Stomach (tissue), 9 donors: ENCODE data around the gene IGLON5. TPM values are rescaled to one million over a fixed set of nuclear protein-coding genes. Genes with fewer than 3 reads are reported as not detected.
A peak's percentile ranks its signal among the peaks of the same experiment; 100 is the strongest.

Experiments
- DNase-seq, 2 donors: peaks; one replicate each; pipeline versions ENCODE4 v3.0.0 to v3.0.0-alpha.2; 2013 to 2019
- H3K27ac ChIP-seq, 5 donors: fragments of 200-600 bp in 4 of 5; sonication (generic) in 4 of 5; one replicate each; pipeline ENCODE4 v1.5.1; 2013 to 2019; ENCODE audit warnings: mild to moderate bottlenecking in 1 of 5, moderate library complexity in 1 of 5
- H3K27me3 ChIP-seq, 3 donors: fragments of 200-600 bp; sonication (generic); one replicate each; pipeline ENCODE4 v1.5.1; 2017 to 2019; ENCODE audit warnings: mixed run types in 1 of 3
- H3K36me3 ChIP-seq, 4 donors: fragments of 200-600 bp; sonication (generic); 1 replicate in 3 of 4; 2 replicates in 1 of 4; pipeline ENCODE4 v1.5.1; 2016 to 2019
- H3K4me1 ChIP-seq, 4 donors: fragments of 200-600 bp; sonication (generic); one replicate each; pipeline ENCODE4 v1.5.1; 2016 to 2019
- H3K4me3 ChIP-seq, 4 donors: fragments of 200-600 bp; sonication (generic) in 3 of 4; one replicate each; pipeline ENCODE4 v1.5.1; 2016 to 2019; ENCODE audit warnings: mild to moderate bottlenecking in 1 of 4
- H3K9me3 ChIP-seq, 4 donors: fragments of 200-600 bp; sonication (generic); one replicate each; pipeline ENCODE4 v1.5.1; 2016 to 2019
- EP300 ChIP-seq: sonication (generic); formaldehyde crosslinking; IDR thresholded peaks from one replicate; pipeline ENCODE4 v1.6.1; 2017; ENCODE audit warnings: antibody characterized with exemption
- POLR2A ChIP-seq, 4 donors: fragments of 450-650 bp; IDR thresholded peaks; one replicate each; pipeline ENCODE4 v1.6.1; 2016; ENCODE audit warnings: antibody characterized with exemption in 4 of 4, control low read depth in 2 of 4, mild to moderate bottlenecking in 1 of 4, moderate library complexity in 1 of 4
- POLR2AphosphoS5 ChIP-seq, 3 donors: sonication (generic); formaldehyde crosslinking; IDR thresholded peaks; one replicate each; pipeline ENCODE4 v1.6.1; 2016; ENCODE audit warnings: antibody characterized with exemption in 3 of 3
- WGBS, 5 donors: extraction: QIAGEN DNeasy Blood & Tissue Kit in 3 of 5; methylation state at CpG; one replicate each; pipeline versions ENCODE4 v1.1.5 to v1.1.7; 2013 to 2018; 5-methylcytosine and 5-hydroxymethylcytosine counted together
- intact Hi-C: fragments of 100-400 bp; cut with DNase I; formaldehyde crosslinking; loops from one replicate; pipeline ENCODE4 v1.15.1; 2023; ENCODE audit warnings: low total_unique reads
- polyA plus RNA-seq, 3 donors: library from polyadenylated mRNA; stranded (reverse); fragments of 200-250 nt; gene quantifications; one replicate each; pipeline ENCODE4 v1.2.3, GENCODE V29; 2013
- total RNA-seq, 5 donors: library from RNA; depleted of rRNA; stranded (reverse); fragments of >200 nt; gene quantifications; one replicate each; pipeline versions ENCODE4 v1.1.0 to v1.2.3, GENCODE V29; 2014 to 2016
- TF ChIP-seq, protein P1 (sequence below), 7 experiments: fragments of 450-650 bp in 4 of 7; fragments of 200-600 bp in 3 of 7; sonication (generic) in 3 of 7; IDR thresholded peaks; one replicate each; pipeline ENCODE4 v1.5.1; 2016 to 2019; ENCODE audit warnings: antibody characterized with exemption in 7 of 7, control low read depth in 2 of 7, mild to moderate bottlenecking in 1 of 7
- donor health status: healthy with polysubstance abuse.
- donor health status: Bipolar disorder and iron deficiency.
- donor health status: healthy.

The IGLON5 gene
- total and polyA plus RNA-seq, 8 donors = 0.13 to 0.18 TPM; not detected in 6

DNA sequence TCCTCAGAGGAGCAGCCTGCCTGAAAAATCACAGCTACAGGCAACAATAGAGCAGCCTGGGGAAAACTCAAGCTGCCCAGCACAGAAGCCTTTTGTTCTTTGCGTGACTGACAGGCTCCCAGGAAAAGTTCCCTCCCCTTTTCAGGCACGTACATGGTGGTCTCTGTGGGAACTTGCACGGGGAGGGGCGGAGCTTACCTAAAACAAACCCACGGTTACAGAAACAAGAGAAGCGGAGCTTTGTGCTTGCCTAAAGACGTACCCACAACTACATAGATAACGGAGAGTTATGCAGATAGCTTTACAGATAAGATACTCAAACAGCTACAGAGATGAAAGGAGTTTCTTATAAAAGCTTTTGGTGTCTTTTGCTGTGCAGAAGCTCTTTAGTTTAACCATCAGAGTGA, 43.3 kb downstream of the IGLON5 start:
- Histone ChIP-seq H3K27me3 (no peaks in the 10 kb centered on the region), H3K9me3 (no peaks in the 10 kb centered on the region), H3K4me1 (peaks cover 0 to 12% (median 3%) of the 10 kb centered on the region in 4 donors), H3K27ac (no peak overlapping the region), H3K4me3 (no peak overlapping the region), H3K36me3 (peaks cover 24 to 39% (median 34%) of the 10 kb centered on the region in 4 donors)
- intact Hi-C loops = no loop called here
- peak in 1 of 2 donors; percentile 84 for DNase-seq
- TF ChIP-seq, protein P1, sequence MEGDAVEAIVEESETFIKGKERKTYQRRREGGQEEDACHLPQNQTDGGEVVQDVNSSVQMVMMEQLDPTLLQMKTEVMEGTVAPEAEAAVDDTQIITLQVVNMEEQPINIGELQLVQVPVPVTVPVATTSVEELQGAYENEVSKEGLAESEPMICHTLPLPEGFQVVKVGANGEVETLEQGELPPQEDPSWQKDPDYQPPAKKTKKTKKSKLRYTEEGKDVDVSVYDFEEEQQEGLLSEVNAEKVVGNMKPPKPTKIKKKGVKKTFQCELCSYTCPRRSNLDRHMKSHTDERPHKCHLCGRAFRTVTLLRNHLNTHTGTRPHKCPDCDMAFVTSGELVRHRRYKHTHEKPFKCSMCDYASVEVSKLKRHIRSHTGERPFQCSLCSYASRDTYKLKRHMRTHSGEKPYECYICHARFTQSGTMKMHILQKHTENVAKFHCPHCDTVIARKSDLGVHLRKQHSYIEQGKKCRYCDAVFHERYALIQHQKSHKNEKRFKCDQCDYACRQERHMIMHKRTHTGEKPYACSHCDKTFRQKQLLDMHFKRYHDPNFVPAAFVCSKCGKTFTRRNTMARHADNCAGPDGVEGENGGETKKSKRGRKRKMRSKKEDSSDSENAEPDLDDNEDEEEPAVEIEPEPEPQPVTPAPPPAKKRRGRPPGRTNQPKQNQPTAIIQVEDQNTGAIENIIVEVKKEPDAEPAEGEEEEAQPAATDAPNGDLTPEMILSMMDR (IDR thresholded peaks at IDR 0.05) = no peak
- no peak for TF ChIP-seq EP300
- TF ChIP-seq POLR2AphosphoS5 (IDR thresholded peaks at IDR 0.05) = no peak
- no peak for TF ChIP-seq POLR2A (IDR thresholded peaks at IDR 0.05)
- WGBS, 5 donors = 20 to 39% (median 33%) methylated on average over 8 of the region's 8 CpGs

DNA sequence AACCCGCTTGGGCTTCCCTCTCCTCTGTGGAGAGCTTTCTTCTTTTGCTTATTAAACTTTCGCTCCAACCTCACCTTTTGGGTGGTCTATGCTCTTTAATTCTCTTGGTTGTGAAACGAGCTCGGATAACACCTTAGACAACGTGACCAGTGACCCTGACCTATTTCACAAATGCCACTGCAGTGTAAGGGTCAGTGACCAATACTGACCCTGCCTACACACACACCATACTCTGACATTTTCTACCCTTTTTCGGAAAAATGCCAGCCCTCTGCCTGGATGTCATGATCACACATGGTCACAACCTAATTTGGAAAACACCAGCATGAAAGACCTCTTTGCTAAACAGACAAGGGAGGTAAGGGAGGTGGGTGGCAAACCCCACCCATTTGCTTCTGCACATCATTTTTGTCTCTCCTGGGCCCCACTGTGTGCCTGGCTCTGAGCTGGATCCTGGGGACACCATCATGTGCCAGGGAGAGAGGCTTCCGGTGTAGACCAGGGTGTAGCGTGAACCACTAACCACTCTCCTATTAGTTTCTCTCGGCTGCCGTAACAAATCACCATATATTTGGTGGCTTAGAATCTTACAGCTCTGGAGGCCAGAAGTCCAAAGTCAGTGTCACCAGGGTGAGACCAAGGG, 44.8 kb downstream of the IGLON5 start:
- Histone ChIP-seq H3K27me3 (no peaks in the 10 kb centered on the region), H3K4me1 (peaks cover 0 to 12% (median 3%) of the 10 kb centered on the region in 4 donors), H3K4me3 (no peak overlapping the region), H3K27ac (no peak overlapping the region), H3K9me3 (no peaks in the 10 kb centered on the region), H3K36me3 (peaks cover 9 to 23% (median 19%) of the 10 kb centered on the region in 4 donors)
- intact Hi-C loops = no loop called here
- TF ChIP-seq POLR2AphosphoS5 (IDR thresholded peaks at IDR 0.05) (no peak), EP300 (no peak)
- TF ChIP-seq, protein P1 (IDR thresholded peaks at IDR 0.05) = no peak
- no peak for DNase-seq
- 95 to 98% (median 96%) methylated on average over 10 of the region's 10 CpGs for WGBS, 5 donors

DNA sequence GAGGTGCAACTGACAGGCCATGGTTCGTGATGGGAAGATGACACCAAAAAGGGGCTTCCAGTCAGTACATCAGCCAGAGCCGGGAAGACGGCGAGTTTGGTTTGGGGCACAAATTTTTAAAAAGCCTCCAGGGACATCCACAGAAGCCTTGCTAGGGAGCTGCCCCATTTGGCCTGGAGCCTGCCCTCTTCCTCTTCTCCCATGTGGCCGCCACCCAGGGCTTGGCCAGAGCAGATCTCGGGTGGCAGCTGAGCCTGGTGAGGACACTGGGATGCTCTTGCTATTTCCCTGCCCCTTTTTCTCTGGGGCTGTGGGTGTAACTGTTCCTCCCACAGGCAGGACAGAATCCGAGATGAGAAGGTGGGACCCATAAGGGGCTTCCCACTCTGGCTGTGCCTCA, 46.5 kb downstream of the IGLON5 start:
- Histone ChIP-seq H3K9me3 (no peaks in the 10 kb centered on the region), H3K4me1 (peaks cover 0 to 21% (median 10%) of the 10 kb centered on the region in 4 donors), H3K27me3 (no peaks in the 10 kb centered on the region), H3K27ac (no peak overlapping the region), H3K4me3 (no peak overlapping the region), H3K36me3 (peaks cover 2 to 7% (median 2%) of the 10 kb centered on the region in 4 donors)
- no peak for TF ChIP-seq POLR2AphosphoS5 (IDR thresholded peaks at IDR 0.05)
- no peak for TF ChIP-seq EP300
- TF ChIP-seq POLR2A (IDR thresholded peaks at IDR 0.05) = no peak
- TF ChIP-seq, protein P1 (IDR thresholded peaks at IDR 0.05) = no peak
- WGBS, 5 donors = 84 to 94% (median 91%) methylated on average over 5 to 7 of the region's 7 CpGs
- intact Hi-C loops = no loop called here
- DNase-seq = no peak

DNA sequence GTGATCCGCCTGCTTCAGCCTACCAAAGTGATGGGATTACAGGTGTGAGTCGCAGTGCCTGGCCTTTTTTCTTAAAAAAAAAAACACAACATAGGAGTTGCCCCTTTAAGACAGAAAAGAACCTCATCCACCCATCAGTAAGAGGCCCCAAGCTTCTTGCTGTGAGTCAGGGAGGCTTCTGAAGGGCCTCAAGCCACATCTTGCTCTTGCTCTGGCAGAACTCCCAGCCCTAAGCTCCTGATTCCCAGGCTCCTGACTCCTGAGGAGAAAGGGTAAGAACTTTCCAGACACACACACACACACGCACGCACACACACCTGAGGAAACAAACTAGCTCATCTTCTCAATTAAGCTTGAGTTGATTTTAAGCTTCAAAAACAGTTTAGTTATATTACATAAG, 47.9 kb downstream of the IGLON5 start:
- WGBS, 5 donors = 89 to 97% (median 93%) methylated on average over 4 of the region's 4 CpGs
- no peak overlapping the region for H3K4me3 ChIP-seq

DNA sequence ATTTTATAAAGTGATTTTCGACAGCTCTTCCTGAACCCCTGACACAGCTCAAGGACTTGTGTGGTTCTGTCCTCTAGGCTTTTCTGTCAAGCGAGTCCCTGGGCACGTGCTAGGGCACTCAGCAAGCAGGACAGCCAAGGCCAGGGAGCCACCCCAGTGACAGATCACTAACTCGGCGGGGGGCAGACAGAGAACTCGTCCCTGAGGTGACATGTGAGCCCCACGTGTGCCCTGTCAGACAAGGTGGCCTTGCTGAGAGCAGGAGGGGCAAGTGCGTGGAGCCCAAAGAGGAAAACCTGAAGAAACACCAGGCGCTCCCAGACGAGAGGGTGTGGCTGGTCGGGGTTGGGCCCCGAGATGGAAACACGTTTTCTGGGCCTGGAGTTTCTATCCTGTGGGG, 49.8 kb downstream of the IGLON5 start:
- Histone ChIP-seq H3K27ac (no peak overlapping the region), H3K36me3 (no peaks in the 10 kb centered on the region), H3K4me3 (no peak overlapping the region), H3K9me3 (no peaks in the 10 kb centered on the region), H3K4me1 (peaks cover 14 to 39% (median 37%) of the 10 kb centered on the region in 4 donors), H3K27me3 (no peaks in the 10 kb centered on the region)
- no peak for DNase-seq
- TF ChIP-seq POLR2A (IDR thresholded peaks at IDR 0.05) (no peak), POLR2AphosphoS5 (IDR thresholded peaks at IDR 0.05) (no peak)
- TF ChIP-seq, protein P1 (IDR thresholded peaks at IDR 0.05) = no peak
- intact Hi-C loops = no loop called here
- 82 to 94% (median 88%) methylated on average over 12 to 13 of the region's 13 CpGs for WGBS, 5 donors

More for the DNA sequence above, 47.9 kb downstream of the IGLON5 start:
- Histone ChIP-seq H3K36me3 (peaks cover 0 to under 1% (median 0%) of the 10 kb centered on the region in 4 donors), H3K9me3 (no peaks in the 10 kb centered on the region), H3K27ac (no peak overlapping the region), H3K27me3 (no peaks in the 10 kb centered on the region), H3K4me1 (peaks cover 1 to 31% (median 23%) of the 10 kb centered on the region in 4 donors)
- intact Hi-C loops = no loop called here
- TF ChIP-seq EP300 = no peak
- TF ChIP-seq POLR2A (IDR thresholded peaks at IDR 0.05) = no peak
- no peak for DNase-seq
